PC-9 (cell line): ENCODE measurements around the gene EMX2.

ENCODE experiments used
- CTCF ChIP-seq: fragments of 200-600 bp; sonication (generic); conservative IDR thresholded peaks from 2 replicates; pipeline ENCODE4 v1.6.1; 2017; ENCODE audit warnings: mixed run types, antibody characterized with exemption, mild to moderate bottlenecking, moderate library complexity
- EZH2 ChIP-seq: fragments of 200-600 bp; sonication (generic); IDR thresholded peaks from 2 replicates; pipeline ENCODE4 v1.8.0; 2017; ENCODE audit warnings: antibody characterized with exemption, low read depth

GRCh38 chr10:117496616-117497028 is 45.9 kb upstream of the EMX2 start:
- TF ChIP-seq CTCF (peak; percentile 86), EZH2 (no peak)
